Articular chondrocyte of knee joint (primary cell): ENCODE measurements around the gene ZBTB33. TPM values are rescaled to one million over a fixed set of nuclear protein-coding genes. Genes with fewer than 3 reads are reported as not detected.

Experiments
- total RNA-seq: library from RNA; depleted of rRNA; stranded (reverse); fragments of >200 nt; gene quantifications from 2 replicates; pipeline ENCODE4 v1.2.3, GENCODE V29; 2012

Gene ZBTB33, protein sequence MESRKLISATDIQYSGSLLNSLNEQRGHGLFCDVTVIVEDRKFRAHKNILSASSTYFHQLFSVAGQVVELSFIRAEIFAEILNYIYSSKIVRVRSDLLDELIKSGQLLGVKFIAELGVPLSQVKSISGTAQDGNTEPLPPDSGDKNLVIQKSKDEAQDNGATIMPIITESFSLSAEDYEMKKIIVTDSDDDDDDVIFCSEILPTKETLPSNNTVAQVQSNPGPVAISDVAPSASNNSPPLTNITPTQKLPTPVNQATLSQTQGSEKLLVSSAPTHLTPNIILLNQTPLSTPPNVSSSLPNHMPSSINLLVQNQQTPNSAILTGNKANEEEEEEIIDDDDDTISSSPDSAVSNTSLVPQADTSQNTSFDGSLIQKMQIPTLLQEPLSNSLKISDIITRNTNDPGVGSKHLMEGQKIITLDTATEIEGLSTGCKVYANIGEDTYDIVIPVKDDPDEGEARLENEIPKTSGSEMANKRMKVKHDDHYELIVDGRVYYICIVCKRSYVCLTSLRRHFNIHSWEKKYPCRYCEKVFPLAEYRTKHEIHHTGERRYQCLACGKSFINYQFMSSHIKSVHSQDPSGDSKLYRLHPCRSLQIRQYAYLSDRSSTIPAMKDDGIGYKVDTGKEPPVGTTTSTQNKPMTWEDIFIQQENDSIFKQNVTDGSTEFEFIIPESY
- 18.4 and 21.9 TPM in 2 replicates for total RNA-seq

DNA sequence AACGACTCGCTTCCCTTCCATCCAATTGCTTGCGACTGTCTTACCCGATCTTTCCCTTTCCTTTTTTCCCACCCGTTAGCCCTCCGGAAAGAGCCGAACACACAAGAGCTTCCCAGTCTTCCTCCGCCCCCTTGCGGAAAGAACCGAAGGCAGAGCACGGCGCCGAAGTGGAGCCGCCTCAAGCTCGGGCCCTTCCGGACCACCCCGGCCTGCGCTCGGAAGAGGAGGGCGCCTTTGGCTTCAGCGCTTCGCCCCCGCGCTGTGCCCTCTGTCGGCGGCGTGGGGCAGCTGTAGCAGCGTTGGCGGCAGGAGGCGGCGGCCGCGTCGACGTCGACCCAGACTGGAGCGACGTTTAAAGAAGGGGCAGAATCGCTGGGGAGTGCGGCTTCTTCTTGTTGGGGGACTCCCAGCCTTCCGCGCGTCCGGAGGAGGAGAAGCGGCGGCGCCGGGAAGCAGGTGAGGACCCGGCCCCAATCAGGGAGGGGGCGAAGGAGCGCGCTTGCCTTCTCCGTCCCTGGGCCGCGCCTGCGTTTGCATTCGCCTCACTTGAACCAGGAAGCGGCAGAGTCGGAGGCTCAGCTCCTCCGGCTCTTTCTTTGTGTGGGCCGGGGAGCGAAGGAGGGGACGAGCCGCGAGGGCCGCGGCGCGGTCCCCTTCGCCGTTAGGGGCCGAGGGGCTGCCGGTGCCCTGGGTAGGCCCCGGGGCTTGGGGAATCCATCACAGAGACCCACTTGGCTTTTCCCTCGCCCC, at the start of gene ZBTB33:
Gene ZBTB33 (plus strand): TSS at position 291 of the 750 bp plus-strand sequence. CDS start 2,604 bp downstream, outside the sequence.

Other genes starting within 250 kb of the ZBTB33 start
- not detected in 2 replicates for gene RHOXF2B, start 173.1 kb upstream of the ZBTB33 start, total RNA-seq
- not detected in 2 replicates for gene RHOXF1, start 134.9 kb upstream of the ZBTB33 start, total RNA-seq
- not detected in 2 replicates for gene RHOXF2, start 92.2 kb upstream of the ZBTB33 start, total RNA-seq
- gene TMEM255A, start 60.6 kb downstream of the ZBTB33 start, total RNA-seq, result 0.13 and 0.54 TPM in 2 replicates
- not detected in 2 replicates for gene ATP1B4, start 111.3 kb downstream of the ZBTB33 start, total RNA-seq
- gene LAMP2, start 218.5 kb downstream of the ZBTB33 start, total RNA-seq, result 297 and 301 TPM in 2 replicates